ENCODE results near the gene NRXN3.

NRXN3 gene

DNA sequence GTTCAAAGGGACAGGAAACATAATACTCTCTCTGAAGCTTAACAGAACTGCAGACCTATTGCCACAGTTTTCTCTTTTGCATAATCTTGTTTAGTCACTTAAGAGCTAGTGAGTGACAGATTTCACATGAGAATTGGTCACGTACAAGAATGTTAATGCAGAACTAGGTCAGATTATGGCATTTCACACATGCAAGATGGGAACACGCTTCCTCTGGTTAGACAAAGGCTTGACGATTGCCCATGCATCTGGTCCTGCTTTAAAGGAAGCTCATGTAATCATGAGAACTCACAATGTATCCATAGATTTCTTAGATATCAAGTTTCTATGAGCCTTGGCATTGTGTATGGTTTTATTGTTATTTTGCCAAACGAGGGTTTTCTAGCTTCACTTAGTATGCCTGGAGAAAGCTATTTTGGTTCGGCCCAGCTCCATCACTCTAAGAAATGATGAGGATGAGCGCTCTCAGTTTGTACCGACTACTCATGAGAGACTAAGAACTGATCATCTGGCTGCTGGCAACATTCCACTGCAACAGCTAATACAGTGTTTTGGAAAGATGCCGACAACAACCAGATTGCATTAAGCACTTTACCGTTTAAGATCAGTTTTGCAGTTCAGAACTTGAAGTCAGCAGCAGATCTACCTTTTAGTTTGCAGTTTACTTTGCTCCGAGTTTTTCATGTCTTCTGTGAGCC, 1661.2 kb downstream of the NRXN3 start:
- Histone ChIP-seq H3K27ac (peak overlapping the region in 7 of 11 experiments; percentile 6 to 80 (median 57); a peak in 12 of 22 replicates), H3K4me3 (peak overlapping the region in 1 of 10 experiments; percentile 8; a peak in 1 of 20 replicates), H3K4me2 (peak overlapping the region; percentile 14 to 78 (median 65)), H3K4me1 (peaks cover 10 to 73% (median 45%) of the 10 kb centered on the region in 10 experiments), H3K9me3 (replicated peaks in 1 of 11) (peaks cover 0 to 41% (median 11%) of the 10 kb centered on the region in 11 experiments; a peak in 14 of 22 replicates), H3K9ac (peak overlapping the region in 4 of 11 experiments; percentile 37 to 66 (median 61); a peak in 8 of 22 replicates), H4K20me1 (no peaks in the 10 kb centered on the region), H3K36me3 (0 out of 22 replicates have a peak, but pooled peaks cover 0 to 3% (median 0%) of the 10 kb centered on the region in 11 experiments), H3K27me3 (no peaks in the 10 kb centered on the region)
- peak in 2 of 11 experiments; percentile 45 to 55; a peak in 4 of 22 replicates for TF ChIP-seq Cebpa-rat (IDR thresholded peaks at IDR 0.05)

DNA sequence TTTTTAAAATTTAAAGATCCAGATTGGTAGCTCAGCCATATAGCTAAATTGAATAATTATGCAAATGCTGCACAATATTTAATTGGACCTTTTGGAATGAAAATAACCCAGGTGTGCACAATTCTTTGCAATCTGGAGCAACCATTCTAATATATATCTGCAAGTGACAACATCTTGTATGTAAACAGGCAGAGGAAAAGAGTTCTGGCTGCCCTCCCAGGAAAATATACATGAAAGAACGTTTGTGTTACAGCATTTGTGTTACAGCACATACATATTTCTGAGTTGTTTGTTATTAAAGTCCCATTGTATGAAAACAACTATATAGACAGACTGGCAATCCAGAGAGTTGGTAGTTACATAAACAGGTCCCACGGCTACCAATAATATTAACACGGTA, 1663.6 kb downstream of the NRXN3 start:
- H4K20me1 ChIP-seq, result no peaks in the 10 kb centered on the region
- peaks cover 0 to 8% (median 0%) of the 10 kb centered on the region in 11 experiments; a peak in 2 of 22 replicates for H3K36me3 ChIP-seq
- H3K27ac ChIP-seq, result peak overlapping the region in 2 of 11 experiments; percentile 56 to 80; a peak in 3 of 22 replicates
- no peak overlapping the region for H3K4me3 ChIP-seq
- no peak overlapping the region for H3K9ac ChIP-seq
- TF ChIP-seq Cebpa-rat (IDR thresholded peaks at IDR 0.05), result no peak
- no peaks in the 10 kb centered on the region for H3K27me3 ChIP-seq
- H3K4me1 ChIP-seq, result peaks cover 10 to 91% (median 53%) of the 10 kb centered on the region in 10 experiments
- H3K9me3 ChIP-seq (replicated peaks in 1 of 11), result peaks cover 0 to 45% (median 17%) of the 10 kb centered on the region in 11 experiments; a peak in 14 of 22 replicates
- H3K4me2 ChIP-seq, result peak overlapping the region in 5 of 11 experiments; percentile 8 to 68 (median 10); a peak in 7 of 22 replicates

GRCh38 chr14:79834868-79835267, 1664.7 kb downstream of the NRXN3 start:
- H3K9ac ChIP-seq, result no peak overlapping the region

DNA sequence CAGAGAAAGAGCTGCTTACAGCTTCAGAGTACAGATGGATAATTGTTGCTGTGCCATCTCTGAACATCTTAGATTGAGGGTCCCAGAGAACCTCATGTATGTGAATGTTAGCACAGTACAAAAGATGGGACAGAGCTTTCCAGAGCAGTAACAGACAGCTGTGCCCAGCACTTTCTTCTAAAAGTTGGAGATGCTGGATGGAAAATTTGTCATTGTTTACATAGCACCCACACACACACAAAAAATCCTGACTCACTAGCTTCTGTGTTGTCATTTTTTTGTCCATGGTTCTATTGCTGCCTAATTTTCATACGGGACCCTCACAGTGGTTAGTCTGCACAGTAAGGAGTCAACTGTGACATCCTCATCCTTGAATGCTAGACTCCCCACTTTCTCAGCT, 1666.4 kb downstream of the NRXN3 start:
- peaks cover 5 to 95% (median 55%) of the 10 kb centered on the region in 10 experiments for H3K4me1 ChIP-seq
- TF ChIP-seq Cebpa-rat (IDR thresholded peaks at IDR 0.05), result no peak
- H3K9me3 ChIP-seq (replicated peaks in 1 of 11), result peaks cover 0 to 36% (median 19%) of the 10 kb centered on the region in 11 experiments; a peak in 14 of 22 replicates
- no peaks in the 10 kb centered on the region for H4K20me1 ChIP-seq
- no peak overlapping the region for H3K9ac ChIP-seq
- H3K4me2 ChIP-seq, result peak overlapping the region in 2 of 11 experiments; percentile 7 to 14; a peak in 3 of 22 replicates
- H3K27ac ChIP-seq, result no peak overlapping the region
- H3K4me3 ChIP-seq, result no peak overlapping the region
- H3K27me3 ChIP-seq, result no peaks in the 10 kb centered on the region
- H3K36me3 ChIP-seq, result peaks cover 0 to 9% (median 0%) of the 10 kb centered on the region in 11 experiments; a peak in 2 of 22 replicates

More at GRCh38 chr14:79834868-79835267, 1664.7 kb downstream of the NRXN3 start:
- Histone ChIP-seq H3K36me3 (peaks cover 0 to 9% (median 0%) of the 10 kb centered on the region in 11 experiments; a peak in 2 of 22 replicates), H3K4me2 (no peak overlapping the region), H3K27me3 (no peaks in the 10 kb centered on the region), H3K9me3 (replicated peaks in 1 of 11) (peaks cover 0 to 37% (median 17%) of the 10 kb centered on the region in 11 experiments; a peak in 13 of 22 replicates), H3K27ac (peak overlapping the region in 2 of 11 experiments; percentile 41 to 80; a peak in 2 of 22 replicates), H3K4me1 (peaks cover 10 to 95% (median 58%) of the 10 kb centered on the region in 10 experiments), H3K4me3 (no peak overlapping the region), H4K20me1 (no peaks in the 10 kb centered on the region)
- TF ChIP-seq Cebpa-rat (IDR thresholded peaks at IDR 0.05), result no peak

DNA sequence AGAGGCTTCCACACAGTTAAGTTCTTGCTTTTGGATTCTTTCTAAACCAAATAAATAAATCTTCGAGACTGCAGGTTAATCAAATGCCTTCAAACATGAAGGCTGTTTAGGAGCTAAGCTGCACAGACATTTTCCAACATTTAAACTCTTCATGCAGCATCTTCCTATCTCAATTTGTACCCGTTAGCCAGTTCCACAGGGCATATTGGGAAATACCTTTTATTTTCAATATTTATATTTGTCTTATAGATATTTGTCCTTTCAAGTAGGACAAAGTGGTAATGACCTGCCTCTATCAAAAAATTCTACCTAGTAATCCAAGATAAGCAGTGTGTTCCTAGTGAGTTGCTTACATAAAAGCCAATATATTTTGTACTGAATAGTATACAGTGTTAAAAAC, 1667.5 kb downstream of the NRXN3 start:
- H3K4me3 ChIP-seq, result no peak overlapping the region
- H3K9ac ChIP-seq, result no peak overlapping the region
- peak overlapping the region in 1 of 11 experiments; percentile 24; a peak in 2 of 22 replicates for H3K27ac ChIP-seq
- peaks cover 0 to 92% (median 45%) of the 10 kb centered on the region in 10 experiments; a peak in 15 of 20 replicates for H3K4me1 ChIP-seq
- no peaks in the 10 kb centered on the region for H3K27me3 ChIP-seq
- peaks cover 0 to 45% (median 29%) of the 10 kb centered on the region in 11 experiments; a peak in 16 of 22 replicates for H3K9me3 ChIP-seq (replicated peaks in 1 of 11)
- peaks cover 0 to 9% (median 0%) of the 10 kb centered on the region in 11 experiments; a peak in 2 of 22 replicates for H3K36me3 ChIP-seq
- TF ChIP-seq Cebpa-rat (IDR thresholded peaks at IDR 0.05), result no peak
- no peaks in the 10 kb centered on the region for H4K20me1 ChIP-seq
- 0 out of 22 replicates have a peak overlapping the region, but pooled peaks of 1 of the 11 experiments have one; percentile 24 for H3K4me2 ChIP-seq

DNA sequence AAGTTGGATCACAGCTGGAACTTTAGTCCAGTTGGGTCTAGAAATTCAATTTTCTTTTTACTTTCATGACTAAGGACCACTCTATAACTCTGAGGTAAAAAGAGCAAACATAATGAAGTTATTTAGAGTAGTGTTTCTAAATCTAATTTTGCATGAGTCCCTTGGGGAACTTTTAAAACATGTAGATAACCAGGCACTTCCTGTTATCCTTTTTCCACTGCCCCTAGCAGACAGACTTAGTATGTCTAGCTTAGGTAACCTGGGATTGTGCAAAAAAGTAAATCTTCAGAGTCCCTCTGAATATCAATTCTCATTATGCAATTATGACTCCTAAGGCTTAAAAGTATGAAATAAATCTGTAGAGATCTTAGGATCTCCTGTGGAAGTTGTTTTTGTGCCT, 1669.9 kb downstream of the NRXN3 start:
- Histone ChIP-seq H3K4me2 (peak overlapping the region in 8 of 11 experiments; percentile 15 to 67 (median 60); a peak in 15 of 22 replicates), H3K4me3 (peak overlapping the region in 2 of 10 experiments; percentile 4 to 24; a peak in 1 of 20 replicates), H3K36me3 (peaks cover 0 to 9% (median 0%) of the 10 kb centered on the region in 11 experiments; a peak in 2 of 22 replicates), H3K4me1 (peaks cover 0 to 68% (median 38%) of the 10 kb centered on the region in 10 experiments; a peak in 15 of 20 replicates), H3K9ac (no peak overlapping the region; a peak in 1 of 22 replicates), H4K20me1 (no peaks in the 10 kb centered on the region), H3K9me3 (replicated peaks in 1 of 11) (peaks cover 0 to 68% (median 48%) of the 10 kb centered on the region in 11 experiments; a peak in 16 of 22 replicates), H3K27me3 (no peaks in the 10 kb centered on the region), H3K27ac (peak overlapping the region in 3 of 11 experiments; percentile 26 to 71 (median 45); a peak in 5 of 22 replicates)
- TF ChIP-seq Cebpa-rat (IDR thresholded peaks at IDR 0.05), result no peak

- Histone ChIP-seq H3K4me3 (no peak overlapping the region), H3K36me3 (peaks cover 0 to 9% (median 0%) of the 10 kb centered on the region in 11 experiments; a peak in 2 of 22 replicates), H4K20me1 (no peaks in the 10 kb centered on the region), H3K9me3 (replicated peaks in 1 of 11) (peaks cover 0 to 65% (median 48%) of the 10 kb centered on the region in 11 experiments; a peak in 16 of 22 replicates), H3K27me3 (no peaks in the 10 kb centered on the region), H3K27ac (peak overlapping the region in 3 of 11 experiments; percentile 26 to 71 (median 45); a peak in 4 of 22 replicates), H3K9ac (no peak overlapping the region), H3K4me1 (peaks cover 0 to 62% (median 36%) of the 10 kb centered on the region in 10 experiments; a peak in 15 of 20 replicates), H3K4me2 (peak overlapping the region in 6 of 11 experiments; percentile 6 to 67 (median 58); a peak in 9 of 22 replicates)
- no peak for TF ChIP-seq Cebpa-rat (IDR thresholded peaks at IDR 0.05)
Observed at GRCh38 chr14:79840831-79841230, 1670.7 kb downstream of the NRXN3 start.

DNA sequence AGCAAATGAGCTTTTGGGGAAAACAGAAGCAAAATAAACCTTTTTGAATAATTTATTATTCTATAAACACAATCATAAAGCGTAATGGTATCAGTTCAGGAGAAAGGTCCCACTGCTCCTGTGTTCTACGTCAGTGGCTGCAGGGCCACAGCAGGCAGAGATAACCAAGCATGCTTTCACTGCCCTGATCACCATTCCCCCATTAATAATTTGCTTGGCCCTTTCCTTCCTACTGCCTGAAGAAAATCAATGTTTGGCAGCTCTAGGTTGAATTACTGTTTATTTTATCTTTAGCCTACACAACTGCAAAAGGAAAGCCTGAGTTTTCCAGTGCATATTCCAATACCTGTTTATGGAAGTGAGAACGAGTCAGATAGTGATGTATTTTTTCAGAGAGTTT, 1671.3 kb downstream of the NRXN3 start:
- H3K4me1 ChIP-seq, result peaks cover 0 to 56% (median 33%) of the 10 kb centered on the region in 10 experiments; a peak in 15 of 20 replicates
- H3K4me2 ChIP-seq, result peak overlapping the region in 5 of 11 experiments; percentile 15 to 67 (median 60); a peak in 7 of 22 replicates
- no peak overlapping the region for H3K9ac ChIP-seq
- peak overlapping the region in 1 of 11 experiments; percentile 71; a peak in 2 of 22 replicates for H3K27ac ChIP-seq
- no peaks in the 10 kb centered on the region for H3K27me3 ChIP-seq
- no peaks in the 10 kb centered on the region for H4K20me1 ChIP-seq
- H3K4me3 ChIP-seq, result no peak overlapping the region
- peaks cover 0 to 64% (median 47%) of the 10 kb centered on the region in 11 experiments; a peak in 16 of 22 replicates for H3K9me3 ChIP-seq (replicated peaks in 1 of 11)
- TF ChIP-seq Cebpa-rat (IDR thresholded peaks at IDR 0.05), result no peak
- H3K36me3 ChIP-seq, result peaks cover 0 to 9% (median 0%) of the 10 kb centered on the region in 11 experiments; a peak in 2 of 22 replicates

All from BLaER1 treated with 17β-estradiol and CSF1 and Interleukin-3, amounts not matched to agents 10 nM and 100 nM (cell line).